Measurements from ENCODE around the gene MAGT1.

The MAGT1 gene

GRCh38 chrX:77795124-77795523 lies 100.1 kb downstream of the MAGT1 start:
- DNase-seq (ENCODE audit: low spot score in 2 of 2), result no peak
- Histone ChIP-seq H3K4me1 (peaks cover 4% of the 10 kb centered on the region), H3K9me3 (no peaks in the 10 kb centered on the region), H3K27me3 (ENCODE audit: low read depth) (no peaks in the 10 kb centered on the region), H3K36me3 (replicated peaks) (no peaks in the 10 kb centered on the region), H3K4me3 (no peak overlapping the region)
- in situ Hi-C loops (cut with MboI; ENCODE audit: low sequenced_read_pairs), result no loop called here

GRCh38 chrX:77793946-77794345 lies 101.3 kb downstream of the MAGT1 start:
- H3K9me3 ChIP-seq, result no peaks in the 10 kb centered on the region
- no peaks in the 10 kb centered on the region for H3K27me3 ChIP-seq (ENCODE audit: low read depth)
- no peaks in the 10 kb centered on the region for H3K36me3 ChIP-seq (replicated peaks)
- peaks cover 4% of the 10 kb centered on the region for H3K4me1 ChIP-seq
- H3K4me3 ChIP-seq, result no peak overlapping the region
- in situ Hi-C loops (cut with MboI; ENCODE audit: low sequenced_read_pairs), result no loop called here
- no peak for DNase-seq (ENCODE audit: low spot score in 2 of 2)

- H3K4me3 ChIP-seq, result no peak overlapping the region
Observed at GRCh38 chrX:77788050-77788449, 107.2 kb downstream of the MAGT1 start.

GRCh38 chrX:77786365-77786680 lies 108.9 kb downstream of the MAGT1 start:
- in situ Hi-C loops (cut with MboI; ENCODE audit: low sequenced_read_pairs), result no loop called here
- peak overlapping the region; percentile 76 for H3K4me3 ChIP-seq
- no peaks in the 10 kb centered on the region for H3K36me3 ChIP-seq (replicated peaks)
- H3K27me3 ChIP-seq (ENCODE audit: low read depth), result no peaks in the 10 kb centered on the region
- DNase-seq (ENCODE audit: low spot score in 2 of 2), result no peak
- no peaks in the 10 kb centered on the region for H3K9me3 ChIP-seq
- H3K4me1 ChIP-seq, result peaks cover 34% of the 10 kb centered on the region

More at GRCh38 chrX:77788050-77788449, 107.2 kb downstream of the MAGT1 start:
- H3K36me3 ChIP-seq (replicated peaks), result no peaks in the 10 kb centered on the region
- in situ Hi-C loops (cut with MboI; ENCODE audit: low sequenced_read_pairs), result no loop called here
- H3K9me3 ChIP-seq, result no peaks in the 10 kb centered on the region
- peaks cover 23% of the 10 kb centered on the region for H3K4me1 ChIP-seq
- H3K27me3 ChIP-seq (ENCODE audit: low read depth), result no peaks in the 10 kb centered on the region
- DNase-seq (ENCODE audit: low spot score in 2 of 2), result no peak

- Histone ChIP-seq H3K36me3 (replicated peaks) (no peaks in the 10 kb centered on the region), H3K9me3 (no peaks in the 10 kb centered on the region), H3K27me3 (ENCODE audit: low read depth) (no peaks in the 10 kb centered on the region), H3K4me1 (peaks cover 34% of the 10 kb centered on the region), H3K4me3 (peak within 1 kb of the TSS; percentile 76)
- DNase-seq (ENCODE audit: low spot score in 2 of 2), result peak; percentile 90 to 91
- in situ Hi-C loops (cut with MboI; ENCODE audit: low sequenced_read_pairs), result no loop called here
Observed at GRCh38 chrX:77785486-77786364, 109.5 kb downstream of the MAGT1 start, which contains the start of gene ATRX. Gene ATRX, minus strand, starts transcription at chrX:77786216. Its CDS starts 215 bp downstream, at chrX:77786001.

- no peak overlapping the region for H3K4me3 ChIP-seq
- no peaks in the 10 kb centered on the region for H3K9me3 ChIP-seq
- in situ Hi-C loops (cut with MboI; ENCODE audit: low sequenced_read_pairs), result no loop called here
- no peaks in the 10 kb centered on the region for H3K36me3 ChIP-seq (replicated peaks)
- no peak for DNase-seq (ENCODE audit: low spot score in 2 of 2)
- peaks cover 33% of the 10 kb centered on the region for H3K4me1 ChIP-seq
- H3K27me3 ChIP-seq (ENCODE audit: low read depth), result no peaks in the 10 kb centered on the region
Observed at GRCh38 chrX:77779695-77780094, 115.5 kb downstream of the MAGT1 start.

- Histone ChIP-seq H3K9me3 (no peaks in the 10 kb centered on the region), H3K4me1 (peaks cover 13% of the 10 kb centered on the region), H3K36me3 (replicated peaks) (no peaks in the 10 kb centered on the region), H3K27me3 (ENCODE audit: low read depth) (no peaks in the 10 kb centered on the region), H3K4me3 (no peak overlapping the region)
- DNase-seq (ENCODE audit: low spot score in 2 of 2), result no peak
- in situ Hi-C loops (cut with MboI; ENCODE audit: low sequenced_read_pairs), result no loop called here
Observed at GRCh38 chrX:77776659-77777058, 118.6 kb downstream of the MAGT1 start.
